COR-L47 (cell line): Measurements from ENCODE around the gene PRPSAP2.
A peak's percentile ranks its signal among the peaks of the same experiment; 100 is the strongest.
"Not testable (repeated sequence)": the region's sequence is repeated elsewhere in the genome, so short reads cannot be mapped to it uniquely, and the experiment has no call there.

Experiments used
- DNase-seq: peaks from one replicate; lab custom pipeline; 2025; lab: John Stamatoyannopoulos, UW

The PRPSAP2 gene

GRCh38 chr17:18857864-18858566, at the start of gene PRPSAP2:
Gene PRPSAP2 (plus strand): TSS chr17:18858131. CDS start chr17:18865834, 7,703 bp downstream.
- DNase-seq = peak; percentile 90

DNA sequence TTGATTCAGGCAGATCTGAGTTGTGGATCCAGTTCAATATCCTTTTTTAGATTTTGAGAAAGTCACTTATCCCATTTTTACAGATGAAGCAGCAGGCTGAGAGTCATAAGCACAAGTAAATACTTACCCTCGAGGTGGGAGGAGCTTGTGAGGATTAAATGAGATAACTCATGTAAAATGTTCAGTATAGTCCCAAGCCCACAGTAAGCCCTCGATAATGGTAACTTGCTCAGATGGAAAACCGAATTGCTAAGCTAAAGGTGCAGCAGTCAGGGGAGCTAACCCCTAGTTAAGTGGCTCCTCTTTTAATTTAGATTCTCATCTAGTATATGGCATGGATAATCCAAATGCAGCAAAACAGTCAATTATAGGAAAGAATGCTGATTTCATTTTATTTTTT, 42.0 kb upstream of the PRPSAP2 start:
- not testable (repeated sequence) for DNase-seq

GRCh38 chr17:18816489-18817371, 41.2 kb upstream of the PRPSAP2 start:
- peak; percentile 30 for DNase-seq

GRCh38 chr17:18821430-18821829, 36.5 kb upstream of the PRPSAP2 start:
- DNase-seq = not testable (repeated sequence)

DNA sequence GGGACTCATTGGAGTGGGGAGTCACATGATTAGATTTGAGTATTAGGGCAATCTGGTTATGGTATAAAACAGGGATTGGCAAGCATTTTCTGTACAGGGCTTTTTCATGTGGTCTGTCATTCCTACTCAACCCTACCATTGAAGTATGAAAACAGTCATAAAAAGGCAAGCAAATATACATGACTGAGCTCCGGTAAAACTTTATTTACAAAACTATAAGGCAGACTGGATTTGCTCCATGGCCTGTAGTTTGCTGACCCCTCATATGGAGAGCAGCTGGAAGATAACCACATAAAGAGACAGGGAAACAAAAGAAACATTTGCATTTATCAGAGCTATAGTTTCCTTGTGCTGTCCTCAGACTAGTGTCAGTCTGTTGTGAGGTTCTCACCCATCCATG, 30.3 kb upstream of the PRPSAP2 start:
- DNase-seq = not testable (repeated sequence)

GRCh38 chr17:18848501-18848900, 9.4 kb upstream of the PRPSAP2 start:
- DNase-seq = no peak

DNA sequence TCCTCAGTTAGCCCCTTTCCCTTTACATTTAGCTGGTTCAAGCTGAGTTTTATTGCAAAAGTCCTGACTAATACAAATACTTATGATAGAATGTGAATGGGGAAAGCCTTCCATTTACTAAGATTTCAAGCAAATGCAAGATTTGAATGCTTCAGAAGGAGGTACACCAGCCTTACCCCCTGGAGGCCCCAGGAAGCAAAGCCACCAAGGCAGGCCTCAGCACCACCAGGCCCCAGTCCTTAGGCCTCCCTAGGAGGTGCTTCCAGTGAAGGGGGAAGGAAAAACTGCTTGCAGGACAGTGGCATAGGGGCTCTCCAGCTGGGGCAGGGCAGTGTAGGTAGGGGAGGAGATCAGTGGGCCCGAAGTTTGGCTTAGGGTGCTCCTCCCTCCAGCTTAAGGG, 7.3 kb upstream of the PRPSAP2 start:
- DNase-seq = no peak

DNA sequence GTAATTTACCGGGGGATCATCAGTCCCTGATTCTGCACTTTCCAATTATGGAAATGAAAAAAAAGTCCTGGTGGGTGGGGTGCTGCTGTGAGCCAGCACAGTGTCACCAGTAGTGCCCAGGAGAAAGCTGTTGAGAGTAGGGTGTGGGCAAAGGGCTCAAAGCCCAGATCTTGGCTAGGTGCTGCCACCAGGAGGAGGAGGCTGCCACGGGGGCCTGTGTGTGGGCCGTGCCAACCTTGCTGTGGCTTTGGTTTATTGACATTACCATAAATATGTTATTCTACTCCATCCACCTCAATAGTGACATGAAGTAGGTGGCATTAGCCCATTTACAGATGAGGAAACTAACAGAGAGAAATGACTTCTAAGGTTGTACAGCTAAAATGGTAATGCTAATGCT, 6.7 kb upstream of the PRPSAP2 start:
- no peak for DNase-seq

DNA sequence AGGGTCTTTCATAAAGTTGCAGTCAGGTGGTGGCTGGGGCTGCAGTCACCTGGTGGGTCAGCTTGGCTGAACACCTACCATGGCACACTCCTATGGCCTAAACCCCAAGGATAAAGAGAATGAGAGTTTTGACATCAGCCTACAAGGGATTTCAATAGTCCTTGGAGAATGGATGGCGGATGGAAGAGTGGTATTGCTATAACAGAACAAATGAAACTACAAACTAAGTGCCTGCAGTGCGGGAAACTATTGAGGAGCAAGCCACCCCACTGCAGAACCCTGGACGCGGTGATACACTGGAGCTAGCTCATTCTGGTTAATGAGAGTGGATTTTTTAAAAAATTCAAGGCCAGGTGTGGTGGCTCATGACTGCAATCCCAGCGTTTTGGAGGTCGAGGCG, 3.0 kb upstream of the PRPSAP2 start:
- no peak for DNase-seq

DNA sequence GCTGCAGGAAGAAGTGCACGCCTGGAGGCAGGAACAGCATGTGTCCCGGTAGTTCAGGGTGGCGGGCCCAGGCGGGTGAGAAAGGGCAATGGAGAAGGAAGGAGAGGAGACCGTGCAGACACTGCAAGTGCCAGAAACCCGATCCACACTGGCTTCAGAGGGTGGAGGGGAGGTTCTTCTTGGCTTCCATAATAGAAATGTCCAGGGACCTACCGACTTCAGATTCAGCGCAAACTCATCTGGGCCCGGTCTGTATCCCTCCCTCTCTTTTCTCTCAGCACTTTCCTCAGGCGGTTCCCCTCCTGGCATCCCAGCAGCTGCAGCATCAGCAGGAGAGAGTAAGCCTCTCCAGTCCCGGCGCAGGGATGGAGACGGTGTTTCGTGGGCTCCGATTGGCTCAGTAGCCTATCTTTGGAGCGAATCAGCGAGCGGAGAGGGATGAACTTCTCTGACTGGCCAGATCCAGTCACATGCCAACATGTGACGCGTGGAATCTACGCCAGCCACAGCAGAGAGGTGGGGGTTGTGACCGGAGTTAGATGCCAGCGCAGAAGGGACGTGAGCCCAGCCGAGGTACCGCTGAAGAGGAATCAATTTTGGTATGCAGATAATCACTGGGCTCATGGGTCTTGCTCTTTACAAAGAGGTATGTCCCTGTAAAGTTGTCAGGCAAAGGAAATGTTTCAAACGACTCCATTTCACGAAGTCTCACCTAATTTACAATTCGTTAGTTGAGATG, 1.9 kb upstream of the PRPSAP2 start:
- peak; percentile 83 for DNase-seq

- no peak for DNase-seq
Measured at GRCh38 chr17:18856570-18856915, 1.4 kb upstream of the PRPSAP2 start.

GRCh38 chr17:18858567-18859245, 775 bp downstream of the PRPSAP2 start:
- no peak for DNase-seq

DNA sequence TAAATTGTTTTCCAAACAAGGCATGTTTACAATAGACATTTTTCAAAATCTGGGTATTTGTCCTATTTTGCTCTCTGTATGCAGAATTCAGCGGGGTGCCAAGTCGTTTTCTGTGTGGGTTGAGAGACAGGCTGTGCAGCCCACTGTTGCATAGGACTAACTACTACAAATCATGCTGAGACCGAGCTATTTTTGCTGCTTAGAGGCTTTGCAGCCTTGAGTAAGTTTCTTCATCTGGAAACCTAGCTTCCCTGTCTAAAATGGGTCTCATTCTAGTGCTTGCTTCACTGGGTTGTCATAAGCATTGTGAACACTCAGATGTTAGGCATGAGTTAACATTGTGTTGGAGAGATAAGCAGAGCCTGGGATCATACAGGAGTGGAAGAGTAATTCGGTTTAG, 1.3 kb downstream of the PRPSAP2 start:
- no peak for DNase-seq

DNA sequence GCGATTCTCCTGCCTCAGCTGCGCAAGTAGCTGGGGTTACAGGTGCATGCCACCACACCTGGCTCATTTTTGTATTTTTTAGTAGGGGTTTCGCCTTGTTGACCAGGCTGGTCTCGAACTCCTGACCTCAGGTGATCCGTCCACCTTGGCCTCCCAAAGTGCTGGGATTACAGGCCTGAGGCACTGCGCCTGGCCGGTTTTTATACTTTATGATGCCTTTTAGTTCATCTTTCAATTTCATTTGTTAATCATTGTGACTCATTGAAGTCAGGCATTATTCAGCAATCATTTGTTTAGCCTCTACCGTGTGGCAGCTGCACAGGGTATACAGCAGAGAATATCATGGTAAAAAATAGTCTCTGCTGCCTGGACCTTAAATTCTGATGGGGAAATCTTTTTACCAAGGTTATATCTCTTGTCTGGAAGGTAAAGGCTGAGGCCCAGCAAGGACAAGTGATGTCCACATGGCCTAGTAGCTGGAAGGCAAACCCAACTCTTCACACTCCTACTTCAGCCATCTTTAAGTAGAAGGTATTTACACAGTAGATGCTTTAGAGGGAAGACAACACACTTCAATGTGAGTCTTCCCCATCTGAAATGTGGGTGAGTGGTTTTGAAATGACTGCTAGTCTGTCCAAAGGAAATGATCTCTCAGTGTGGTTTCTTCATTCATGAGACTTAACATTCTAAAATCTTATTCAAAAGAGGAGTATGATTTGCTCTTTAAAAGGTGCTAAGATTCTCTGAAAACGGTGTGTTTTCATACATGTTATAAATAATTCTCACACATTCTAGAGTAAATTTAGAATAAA, 2.4 kb downstream of the PRPSAP2 start:
- no peak for DNase-seq

DNA sequence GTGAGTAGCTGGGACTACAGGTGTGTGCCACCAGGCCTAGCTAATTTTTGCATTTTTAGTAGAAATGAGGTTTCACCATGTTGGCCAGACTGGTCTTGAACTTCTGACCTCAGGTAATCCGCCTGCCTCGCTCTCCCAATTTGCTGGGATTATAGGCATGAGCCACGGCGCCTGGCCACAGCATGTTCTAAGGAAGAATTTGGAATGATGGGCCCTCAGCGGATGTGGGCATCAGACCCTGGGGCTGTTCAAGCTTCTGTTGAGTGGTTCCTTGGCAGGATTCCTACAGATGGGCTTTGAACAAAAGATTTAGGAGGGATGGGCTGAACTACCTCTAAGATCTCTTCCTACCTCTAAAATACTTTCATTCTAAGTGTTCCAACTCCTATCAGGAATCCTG, 4.1 kb downstream of the PRPSAP2 start:
- DNase-seq = no peak

DNA sequence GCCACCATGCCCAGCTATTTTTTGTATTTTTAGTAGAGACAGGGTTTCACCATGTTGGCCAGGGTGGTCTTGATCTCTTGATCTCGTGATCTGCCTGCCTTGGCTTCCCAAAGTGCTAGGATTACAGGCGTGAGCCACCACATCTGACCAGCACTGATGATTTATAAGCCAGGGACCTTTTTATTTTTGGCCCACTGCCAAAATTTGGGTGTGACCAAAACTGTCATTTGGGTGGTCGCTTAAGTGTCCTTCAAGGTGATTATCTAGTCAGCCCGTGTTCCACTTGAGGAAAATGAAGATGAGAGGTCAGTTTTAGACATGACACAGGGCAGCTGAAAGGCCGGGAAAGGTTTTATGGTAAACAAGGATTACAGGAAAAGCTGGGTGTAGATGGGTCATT, 7.1 kb downstream of the PRPSAP2 start:
- DNase-seq = not testable (repeated sequence)

DNA sequence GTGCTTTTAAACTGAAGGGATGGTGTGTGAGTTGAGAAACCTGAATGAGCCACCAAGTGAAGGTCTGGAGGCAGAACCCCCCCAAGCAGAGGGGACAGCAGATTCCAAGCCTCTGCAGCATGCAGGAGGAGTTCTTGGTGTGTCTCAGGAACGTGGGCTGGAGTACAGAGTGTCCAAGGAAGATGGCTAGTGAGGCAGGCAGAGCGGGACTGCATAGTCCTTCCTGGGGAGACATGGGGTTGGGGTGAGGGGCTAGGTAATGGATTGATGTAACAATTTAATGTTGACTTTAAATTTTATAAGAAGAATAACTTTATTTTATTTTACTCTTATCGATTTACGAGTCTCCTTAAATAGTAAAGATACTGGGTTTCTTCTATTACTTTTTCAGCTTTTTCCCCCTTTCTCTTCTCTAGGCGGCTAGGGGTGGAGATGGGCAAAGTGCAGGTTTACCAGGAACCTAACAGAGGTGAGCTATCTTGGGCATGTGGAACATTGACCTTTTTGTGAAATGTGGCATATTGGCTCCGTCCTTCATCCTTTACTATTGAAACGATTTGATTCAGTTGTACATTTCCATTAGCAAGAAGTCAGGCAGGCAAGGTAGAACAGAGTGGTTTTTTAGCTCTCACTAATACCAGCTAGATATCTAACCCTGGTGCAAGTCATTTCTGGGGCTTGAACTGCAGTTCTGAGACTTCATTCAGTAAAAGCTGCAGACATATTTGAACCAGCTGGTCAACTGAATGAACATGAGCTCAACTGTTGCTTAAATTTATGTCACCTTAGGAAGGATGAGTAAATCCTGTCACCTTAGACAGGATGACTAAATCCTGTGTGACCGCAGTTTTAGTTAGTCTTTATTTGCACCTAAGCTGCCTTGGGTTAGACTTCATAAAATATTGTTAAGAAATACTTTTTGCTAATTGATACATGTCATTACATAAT, 9.2 kb downstream of the PRPSAP2 start:
- no peak for DNase-seq

GRCh38 chr17:18877104-18877645, 19.2 kb downstream of the PRPSAP2 start:
- no peak for DNase-seq

DNA sequence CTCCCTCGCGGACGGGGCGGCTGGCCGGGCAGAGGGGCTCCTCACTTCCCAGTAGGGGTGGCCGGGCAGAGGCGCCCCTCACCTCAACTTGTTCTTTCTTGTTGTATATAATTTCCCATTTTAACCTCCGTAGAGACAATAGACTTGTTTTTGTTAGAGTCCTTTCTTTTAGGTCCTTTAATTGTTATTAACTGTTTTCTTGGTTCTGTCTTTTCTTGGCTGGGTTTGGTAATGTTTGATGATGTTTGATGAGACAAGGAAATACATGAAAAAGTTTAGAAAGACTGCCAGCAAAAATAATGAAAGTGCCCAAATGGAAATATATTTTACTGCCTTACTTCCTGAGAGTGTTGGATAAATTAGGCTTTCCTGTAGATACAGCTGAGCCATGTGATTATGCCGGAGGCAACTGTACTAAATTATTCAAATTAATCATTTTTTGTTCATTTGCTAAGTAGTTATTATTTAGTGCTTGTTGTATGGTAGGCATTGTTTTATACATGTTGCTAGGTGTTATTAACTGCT, 30.9 kb downstream of the PRPSAP2 start:
- no peak for DNase-seq

DNA sequence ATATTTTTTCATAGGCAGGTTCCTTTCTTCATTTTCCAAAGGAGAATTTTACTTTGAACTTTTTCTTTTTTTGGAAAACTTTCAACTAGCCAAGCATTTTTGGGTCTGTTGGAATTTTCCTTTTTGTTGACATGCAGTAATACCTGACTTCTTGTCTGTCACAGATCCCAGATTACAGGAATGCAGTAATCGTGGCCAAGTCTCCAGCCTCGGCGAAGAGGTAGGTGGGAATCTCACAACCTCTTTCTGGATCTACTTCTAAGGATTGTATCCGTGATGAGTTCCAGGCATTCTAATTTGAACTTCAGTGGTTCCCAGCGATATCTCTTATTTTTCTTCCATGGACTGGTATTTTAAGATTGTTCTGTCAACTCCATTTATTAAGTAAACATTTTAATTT, 31.7 kb downstream of the PRPSAP2 start:
- no peak for DNase-seq
